ENCODE results near the gene KLHL3. TPM values are rescaled to one million over a fixed set of nuclear protein-coding genes. Genes with fewer than 3 reads are reported as not detected.

KLHL3 gene
- total and polyA plus RNA-seq, 2 donors (not counting 3 experiments of a cell fraction or from before 2014, with no cell fraction given) = 8.8 to 13.6 TPM

DNA sequence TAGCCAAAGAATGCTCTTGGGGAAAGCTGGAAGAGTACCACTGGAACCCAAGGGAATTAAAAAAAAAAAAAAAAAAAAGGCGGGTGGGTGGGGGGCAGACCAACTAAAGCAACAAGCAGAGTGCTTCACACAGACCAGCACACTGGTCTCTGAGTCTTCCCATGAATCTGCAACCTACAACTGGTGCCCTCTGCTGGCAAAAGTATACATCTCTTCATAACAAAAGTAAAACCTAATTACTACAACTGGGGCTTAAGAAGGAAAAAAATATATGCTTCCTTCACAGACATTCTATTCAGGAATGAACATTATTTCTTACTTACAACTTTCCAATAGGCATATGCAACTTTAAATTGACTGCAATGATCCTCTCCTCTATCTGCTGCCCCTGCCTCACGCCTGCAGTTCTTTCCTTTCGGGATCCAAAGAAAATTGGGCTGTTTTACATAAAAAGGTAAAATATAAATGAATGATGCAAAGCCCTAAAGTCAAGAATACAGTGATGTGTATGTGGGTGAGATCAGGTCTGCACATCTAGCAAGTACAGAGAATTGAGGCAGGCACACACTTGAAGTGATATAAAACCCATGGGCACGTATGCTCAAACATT lies 7.2 kb upstream of the KLHL3 start:
- H3K9me1 ChIP-seq (replicated peaks; ENCODE audit: control insufficient read depth, extremely low read depth, insufficient read depth, low read length) = no peaks in the 10 kb centered on the region
- intact Hi-C loops (cut with micrococcal nuclease) (loop anchor here (1.0 kb wide), 3 partner anchors 83 to 423 kb away; no protein-coding TSS in a partner anchor), dilution Hi-C loops (cut with MboI; ENCODE audit: extremely low pct_ligation_motif_present, low sequenced_read_pairs) (no loop called here)
- H4K20me1 ChIP-seq (replicated peaks; ENCODE audit: control insufficient read depth, extremely low read depth, insufficient read depth, low read length) = no peaks in the 10 kb centered on the region
- no peak overlapping the region for H3K9ac ChIP-seq (replicated peaks; ENCODE audit: extremely low read depth, insufficient read depth, low read length)
- no peak overlapping the region for H3K27ac ChIP-seq (ENCODE audit: insufficient read depth, low read depth, low read length)
- POLR2A ChIA-PET = interaction anchor here (0.6 to 1.0 kb wide), 3 partner anchors 84 to 114 kb away, joined by 3 to 5 read pairs (median 3); no protein-coding TSS in a partner anchor
- no peak overlapping the region for H3K4me2 ChIP-seq (ENCODE audit: insufficient read depth, low read length)
- H3K4me3 ChIP-seq (replicated peaks in 1 of 3; ENCODE audit: insufficient read depth in 1 of 3, low read depth in 1 of 3, low read length in 3 of 3) = no peak overlapping the region
- H2AFZ ChIP-seq (ENCODE audit: low read depth, low read length) = no peak overlapping the region
- CTCF ChIA-PET = interaction anchor here (0.6 to 11.3 kb wide), 43 partner anchors 8 to 491 kb away, joined by 3 to 721 read pairs (median 6); partner anchors contain the start of gene HNRNPA0
- H3K4me1 ChIP-seq (ENCODE audit: control insufficient read depth, extremely low read depth, insufficient read depth, low read length) = no peaks in the 10 kb centered on the region
- H3K36me3 ChIP-seq (ENCODE audit: control insufficient read depth in 2 of 2, extremely low read depth in 1 of 2, insufficient read depth in 2 of 2, low read length in 2 of 2) = no peaks in the 10 kb centered on the region
- TF ChIP-seq, protein P1, sequence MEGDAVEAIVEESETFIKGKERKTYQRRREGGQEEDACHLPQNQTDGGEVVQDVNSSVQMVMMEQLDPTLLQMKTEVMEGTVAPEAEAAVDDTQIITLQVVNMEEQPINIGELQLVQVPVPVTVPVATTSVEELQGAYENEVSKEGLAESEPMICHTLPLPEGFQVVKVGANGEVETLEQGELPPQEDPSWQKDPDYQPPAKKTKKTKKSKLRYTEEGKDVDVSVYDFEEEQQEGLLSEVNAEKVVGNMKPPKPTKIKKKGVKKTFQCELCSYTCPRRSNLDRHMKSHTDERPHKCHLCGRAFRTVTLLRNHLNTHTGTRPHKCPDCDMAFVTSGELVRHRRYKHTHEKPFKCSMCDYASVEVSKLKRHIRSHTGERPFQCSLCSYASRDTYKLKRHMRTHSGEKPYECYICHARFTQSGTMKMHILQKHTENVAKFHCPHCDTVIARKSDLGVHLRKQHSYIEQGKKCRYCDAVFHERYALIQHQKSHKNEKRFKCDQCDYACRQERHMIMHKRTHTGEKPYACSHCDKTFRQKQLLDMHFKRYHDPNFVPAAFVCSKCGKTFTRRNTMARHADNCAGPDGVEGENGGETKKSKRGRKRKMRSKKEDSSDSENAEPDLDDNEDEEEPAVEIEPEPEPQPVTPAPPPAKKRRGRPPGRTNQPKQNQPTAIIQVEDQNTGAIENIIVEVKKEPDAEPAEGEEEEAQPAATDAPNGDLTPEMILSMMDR (IDR thresholded peaks at IDR 0.05; ENCODE audit: extremely low read depth in 1 of 2, insufficient read depth in 1 of 2, low read depth in 1 of 2, low read length in 2 of 2) = peak; percentile 65 to 67
- no peak for TF ChIP-seq GATA2 (IDR thresholded peaks at IDR 0.05; ENCODE audit: insufficient read depth, insufficient read length, low read depth, low read length)
- no peak for TF ChIP-seq POLR2A (IDR thresholded peaks at IDR 0.05; ENCODE audit: low read depth, low read length)
- no peaks in the 10 kb centered on the region for H3K27me3 ChIP-seq (ENCODE audit: control insufficient read depth in 2 of 2, insufficient read depth in 2 of 2, low read length in 2 of 2)
- DNase-seq (ENCODE audit: low read depth, low spot score) = peak; percentile 72
- H3K79me2 ChIP-seq (ENCODE audit: control insufficient read depth, insufficient read depth, low read length) = no peaks in the 10 kb centered on the region
- FAIRE-seq = peak; percentile 67
- no TSS peak for BruUV-seq (replicated peaks)
- H3K9me3 ChIP-seq (replicated peaks; ENCODE audit: control insufficient read depth, insufficient read depth, low read length) = no peaks in the 10 kb centered on the region

DNA sequence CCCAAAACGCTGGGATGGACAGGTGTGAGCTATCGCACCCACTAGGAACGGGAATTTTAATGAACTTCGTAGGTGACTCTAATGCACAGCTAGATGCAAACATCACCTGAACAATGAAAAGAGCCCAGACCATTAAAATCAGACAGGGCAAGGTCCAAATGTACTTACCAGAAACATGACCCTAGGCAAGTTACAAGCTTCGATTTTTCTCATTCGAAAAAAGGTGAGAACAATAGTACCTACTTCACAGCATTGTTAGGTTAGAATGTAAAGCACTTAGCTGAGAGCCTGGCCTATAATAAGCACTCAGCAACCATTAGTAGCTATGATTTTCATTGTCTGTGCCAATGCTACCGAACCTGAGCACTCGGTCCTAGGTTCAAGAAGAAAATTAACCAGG lies 5.8 kb upstream of the KLHL3 start:
- DNase-seq (ENCODE audit: low read depth, low spot score) (no peak), FAIRE-seq (no peak)
- H3K27me3 ChIP-seq (ENCODE audit: control insufficient read depth in 2 of 2, insufficient read depth in 2 of 2, low read length in 2 of 2) = no peaks in the 10 kb centered on the region
- H2AFZ ChIP-seq (ENCODE audit: low read depth, low read length) = no peak overlapping the region
- H3K4me1 ChIP-seq (ENCODE audit: control insufficient read depth, extremely low read depth, insufficient read depth, low read length) = peaks cover 12% of the 10 kb centered on the region
- BruUV-seq (replicated peaks) = no TSS peak
- dilution Hi-C loops (cut with MboI; ENCODE audit: extremely low pct_ligation_motif_present, low sequenced_read_pairs) (no loop called here), intact Hi-C loops (cut with micrococcal nuclease) (no loop called here)
- H3K36me3 ChIP-seq (ENCODE audit: control insufficient read depth in 2 of 2, extremely low read depth in 1 of 2, insufficient read depth in 2 of 2, low read length in 2 of 2) = no peaks in the 10 kb centered on the region
- no peaks in the 10 kb centered on the region for H3K9me3 ChIP-seq (replicated peaks; ENCODE audit: control insufficient read depth, insufficient read depth, low read length)
- CTCF ChIA-PET = interaction anchor here (1.1 to 11.3 kb wide), 20 partner anchors 10 to 391 kb away, joined by 3 to 721 read pairs (median 9); no protein-coding TSS in a partner anchor
- H3K79me2 ChIP-seq (ENCODE audit: control insufficient read depth, insufficient read depth, low read length) = no peaks in the 10 kb centered on the region
- H3K27ac ChIP-seq (ENCODE audit: insufficient read depth, low read depth, low read length) = no peak overlapping the region
- no peak overlapping the region for H3K9ac ChIP-seq (replicated peaks; ENCODE audit: extremely low read depth, insufficient read depth, low read length)
- no peak overlapping the region for H3K4me3 ChIP-seq (replicated peaks in 1 of 3; ENCODE audit: insufficient read depth in 1 of 3, low read depth in 1 of 3, low read length in 3 of 3)
- no peaks in the 10 kb centered on the region for H4K20me1 ChIP-seq (replicated peaks; ENCODE audit: control insufficient read depth, extremely low read depth, insufficient read depth, low read length)
- POLR2A ChIA-PET = interaction anchor here (0.6 kb wide), 1 partner anchor 10 kb away, joined by 4 read pairs; no protein-coding TSS in a partner anchor
- no peaks in the 10 kb centered on the region for H3K9me1 ChIP-seq (replicated peaks; ENCODE audit: control insufficient read depth, extremely low read depth, insufficient read depth, low read length)
- TF ChIP-seq GATA2 (IDR thresholded peaks at IDR 0.05; ENCODE audit: insufficient read depth, insufficient read length, low read depth, low read length) (no peak), POLR2A (IDR thresholded peaks at IDR 0.05; ENCODE audit: low read depth, low read length) (no peak), MYC (IDR thresholded peaks at IDR 0.05; ENCODE audit: low read depth, low read length) (no peak)
- H3K4me2 ChIP-seq (ENCODE audit: insufficient read depth, low read length) = no peak overlapping the region

Measured in endothelial cell of umbilical vein (primary cell).